ENCODE measurements around the gene TIGAR.
A peak's percentile ranks its signal among the peaks of the same experiment; 100 is the strongest.

The TIGAR gene

GRCh38 chr12:4380332-4380731, 59.3 kb downstream of the TIGAR start:
- DNase-seq, result no peak

DNA sequence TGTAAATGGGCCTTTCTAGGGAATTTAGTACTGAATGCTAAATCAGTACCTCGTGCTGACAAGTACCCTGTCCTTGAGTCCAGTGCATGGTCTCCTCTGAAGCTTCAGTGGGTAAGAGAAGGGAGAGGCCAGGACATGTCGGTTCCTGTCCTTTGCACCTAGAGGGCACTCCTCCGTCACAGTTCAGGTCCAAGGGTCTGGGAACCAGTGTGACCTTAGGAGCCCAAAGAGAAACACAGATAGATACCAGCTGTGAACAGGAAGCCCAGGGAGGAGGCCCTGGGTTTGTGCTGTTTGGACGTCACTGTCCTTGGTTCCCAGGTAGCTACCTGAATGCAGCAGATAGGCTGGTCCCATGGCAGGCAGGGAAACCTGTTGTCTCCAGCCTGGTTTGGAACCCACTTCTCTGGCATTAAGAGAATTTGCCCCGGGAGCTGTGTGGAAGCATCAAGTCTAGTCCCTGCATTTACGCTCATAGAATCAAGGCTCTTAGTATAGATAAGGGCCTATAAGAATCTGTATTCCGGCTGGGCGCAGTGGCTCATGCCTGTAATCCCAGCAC, 62.4 kb downstream of the TIGAR start:
- DNase-seq, result peak; percentile 41

DNA sequence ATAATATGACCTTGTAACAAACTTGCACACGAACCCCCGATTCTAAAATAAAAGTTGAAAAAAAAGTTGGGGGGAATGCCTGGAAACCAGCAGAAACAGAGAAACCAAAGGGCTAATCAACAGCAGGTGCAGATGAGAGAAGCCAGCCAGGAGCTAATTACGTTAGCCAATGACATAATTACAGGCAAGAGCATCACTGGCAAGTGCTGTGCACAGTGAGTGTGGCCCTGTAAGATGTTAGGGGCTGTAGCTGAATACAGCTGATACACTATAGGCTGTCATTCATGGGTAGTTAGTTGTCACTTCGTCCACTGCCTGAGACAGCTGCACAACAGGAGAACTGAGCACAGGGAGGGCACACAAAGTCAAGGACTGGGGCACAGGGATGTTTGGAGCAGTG, 65.8 kb downstream of the TIGAR start:
- DNase-seq, result no peak

DNA sequence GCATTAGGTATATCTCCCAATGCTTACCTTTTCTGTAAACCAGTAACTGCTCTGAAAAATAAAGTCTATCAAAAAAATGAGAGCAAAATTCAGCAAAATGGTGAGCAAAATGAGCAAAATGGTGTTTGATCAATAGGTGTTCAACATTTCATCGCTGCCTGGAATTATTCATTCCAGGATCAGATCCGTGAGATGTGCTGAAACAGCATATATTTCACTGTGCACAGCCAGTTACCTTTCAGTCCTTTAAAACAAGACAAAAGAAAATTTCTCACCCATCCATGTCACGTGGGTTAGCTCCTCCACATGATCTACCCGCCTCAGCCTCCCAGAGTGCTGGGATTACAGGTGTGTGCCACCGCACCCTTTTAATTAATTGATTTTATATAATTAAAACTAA, 66.6 kb downstream of the TIGAR start:
- DNase-seq, result no peak

DNA sequence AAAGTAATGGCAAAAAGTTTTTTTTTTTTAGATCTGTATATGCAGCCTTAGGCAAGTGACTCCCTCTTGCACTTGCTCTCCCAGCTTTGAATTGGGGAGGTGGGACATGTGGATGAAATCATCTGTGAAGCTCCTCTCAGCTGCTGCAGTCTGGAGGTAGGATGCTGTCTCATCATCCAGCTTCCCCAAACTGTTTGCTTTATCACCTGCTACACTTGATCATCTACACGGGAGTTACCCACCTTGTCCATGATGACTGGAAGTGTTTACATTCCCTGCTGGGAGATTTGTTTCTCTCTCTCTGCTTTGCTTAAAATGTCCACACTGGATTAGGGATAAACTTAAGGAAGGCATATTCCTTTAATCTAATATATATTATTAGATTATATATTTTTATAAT, 67.0 kb downstream of the TIGAR start:
- no peak for DNase-seq

DNA sequence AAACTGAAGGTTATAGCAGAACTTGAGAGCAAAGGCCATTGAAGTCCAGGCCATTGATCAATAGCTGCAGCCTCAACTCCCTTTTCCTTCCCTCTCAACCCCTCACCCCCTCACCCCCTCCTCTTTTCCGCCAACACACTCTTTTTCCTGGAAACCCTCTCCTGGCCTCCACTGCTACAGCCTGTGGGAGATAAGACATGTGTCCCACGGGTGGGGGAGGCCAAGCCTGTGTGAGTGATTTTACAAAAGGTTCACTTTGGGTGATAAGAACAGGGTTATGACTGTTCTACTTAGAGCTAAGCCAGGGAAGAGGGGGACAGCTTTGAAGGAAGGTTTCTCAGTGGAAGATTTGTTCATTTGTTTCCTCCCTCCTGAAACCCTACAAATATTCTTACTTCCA, 67.6 kb downstream of the TIGAR start:
- no peak for DNase-seq

DNA sequence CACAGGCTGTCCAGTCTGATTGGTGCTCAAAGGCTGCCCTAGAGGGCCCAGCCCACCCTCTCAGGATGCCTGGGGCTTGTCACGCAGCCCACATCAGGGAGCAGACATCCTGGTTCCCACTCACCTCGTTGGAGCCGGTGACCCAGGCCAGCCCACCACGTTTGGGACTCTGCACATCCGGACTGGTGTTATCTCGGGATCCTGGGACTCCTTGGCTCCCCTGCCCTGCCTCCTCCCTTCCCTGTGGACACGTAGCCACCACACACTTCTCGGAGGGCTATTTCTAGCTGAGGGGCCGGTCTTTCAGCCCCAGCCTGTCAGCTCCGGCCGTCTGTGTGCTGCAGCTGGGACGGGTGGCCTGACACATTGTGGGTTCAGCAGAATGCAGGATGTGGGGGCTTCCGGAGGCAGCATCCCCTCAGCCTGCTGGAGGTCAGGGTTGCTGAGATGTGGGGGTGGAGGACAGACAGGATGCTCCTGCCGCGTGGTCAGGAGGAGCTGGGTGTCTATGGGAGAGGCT, 71.3 kb downstream of the TIGAR start:
- DNase-seq, result no peak

DNA sequence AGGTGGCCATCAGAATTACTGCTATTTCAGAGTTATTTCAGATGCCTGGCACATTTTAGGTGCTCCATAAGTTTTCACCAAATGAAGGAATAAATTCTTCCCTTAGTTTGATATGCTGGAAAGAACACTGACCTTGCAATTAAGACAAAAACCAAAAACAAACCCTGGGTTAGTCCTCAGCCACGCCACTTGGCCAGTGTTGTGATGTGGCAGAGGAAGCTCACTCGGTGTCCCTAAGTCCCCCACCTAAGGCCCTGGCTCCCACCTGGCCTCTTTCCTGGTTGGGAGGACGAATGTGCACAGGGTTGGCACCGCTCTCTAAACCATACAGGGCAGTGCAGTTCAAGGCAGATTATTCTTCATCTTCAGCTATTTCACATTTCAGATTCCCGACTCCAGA, 72.2 kb downstream of the TIGAR start:
- DNase-seq, result no peak

DNA sequence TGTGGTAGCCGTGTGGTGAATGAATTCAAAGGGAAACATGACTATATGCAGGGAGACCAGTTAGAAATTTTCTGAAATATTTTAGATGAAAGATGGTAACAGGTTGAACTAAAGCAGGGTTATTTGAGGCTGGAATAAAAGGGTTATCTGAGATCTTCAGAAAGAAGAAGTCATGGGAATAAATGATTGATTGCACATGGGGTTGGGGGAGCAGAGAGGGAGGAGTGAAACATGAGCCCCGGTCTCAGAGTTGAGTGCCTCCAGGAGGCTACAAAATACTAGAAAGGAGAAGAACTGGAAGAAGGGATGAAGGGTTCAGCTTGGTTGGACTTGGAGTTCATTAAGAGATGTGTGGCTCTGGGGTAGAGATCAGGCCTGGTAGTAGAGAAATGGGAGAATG, 74.8 kb downstream of the TIGAR start:
- no peak for DNase-seq

DNA sequence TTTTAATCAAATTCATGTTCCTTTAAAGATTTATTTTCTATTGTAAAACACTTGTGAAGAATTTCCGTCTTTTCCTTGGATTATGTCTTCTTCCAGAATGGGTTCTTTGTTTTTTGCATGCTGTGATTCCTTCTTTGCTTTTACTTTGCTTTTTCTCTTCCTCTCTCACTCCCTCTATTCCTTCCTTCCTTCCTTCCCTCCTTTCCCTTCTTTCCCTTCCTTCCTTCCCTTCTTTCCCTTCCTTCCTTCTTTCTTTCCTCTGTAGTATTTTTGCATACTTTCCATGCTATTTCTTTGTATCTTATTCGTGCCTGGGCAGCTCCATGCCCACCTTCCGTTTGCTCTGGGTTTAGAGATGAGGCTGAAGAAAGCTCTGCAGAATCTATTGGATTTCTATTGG, 80.1 kb downstream of the TIGAR start:
- no peak for DNase-seq

- no peak for DNase-seq
Measured at GRCh38 chr12:4402996-4403395, 82.0 kb downstream of the TIGAR start.
